GM12891 (cell line): ENCODE results near the gene SIL1.

ENCODE experiments used
- DNase-seq: peaks from one replicate; pipeline ENCODE4 v3.0.0; 2011; ENCODE audit warnings: low spot score; ENCODE audit not compliant: insufficient read length
- FAIRE-seq: peaks from 2 replicates; lab custom pipeline; 2011; peaks lifted over from hg19 to GRCh38; lab: Jason Lieb, UNC
- PAX5 ChIP-seq: IDR thresholded peaks from 2 replicates; pipeline ENCODE4 v1.6.1; 2011; ENCODE audit warnings: low read length, moderate library complexity, mild to moderate bottlenecking; ENCODE audit not compliant: insufficient read depth, severe bottlenecking
- POLR2A ChIP-seq: IDR thresholded peaks from 2 replicates; pipeline ENCODE4 v1.6.1; 2011; ENCODE audit warnings: low read depth, low read length, control low read depth
- POLR2AphosphoS5 ChIP-seq: IDR thresholded peaks from 2 replicates; pipeline ENCODE4 v1.6.1; 2011; ENCODE audit warnings: low read depth, low read length, control low read depth
- POU2F2 ChIP-seq: IDR thresholded peaks from 2 replicates; pipeline ENCODE4 v1.6.1; 2011; ENCODE audit warnings: low read depth, mild to moderate bottlenecking, control low read depth, low read length, moderate library complexity
- SPI1 ChIP-seq: IDR thresholded peaks from 2 replicates; pipeline ENCODE4 v1.6.1; 2011; ENCODE audit warnings: low read depth, low read length, control low read depth
- TAF1 ChIP-seq: IDR thresholded peaks from 2 replicates; pipeline ENCODE4 v1.6.1; 2011; ENCODE audit warnings: low read depth, low read length, control low read depth

Gene SIL1

GRCh38 chr5:138960145-138960692 is 237.9 kb downstream of the SIL1 start:
- no peak for DNase-seq
- FAIRE-seq, result no peak
- TF ChIP-seq POU2F2 (no peak), PAX5 (no peak), POLR2A (no peak), SPI1 (no peak), TAF1 (no peak), POLR2AphosphoS5 (no peak)

- DNase-seq (no peak), FAIRE-seq (no peak)
- TF ChIP-seq POLR2AphosphoS5 (no peak), TAF1 (no peak), POLR2A (no peak), SPI1 (no peak), POU2F2 (no peak), PAX5 (no peak)
These were observed 241.4 kb downstream of the SIL1 start for GRCh38 chr5:138956801-138957200.

GRCh38 chr5:138955671-138956295 is 242.4 kb downstream of the SIL1 start:
- FAIRE-seq, result no peak
- DNase-seq, result no peak
- no peak for TF ChIP-seq TAF1
- peak; percentile 38 for TF ChIP-seq PAX5
- TF ChIP-seq SPI1, result no peak
- no peak for TF ChIP-seq POLR2AphosphoS5
- TF ChIP-seq POU2F2, result no peak

- DNase-seq (no peak), FAIRE-seq (no peak)
- no peak for TF ChIP-seq POLR2AphosphoS5
- TF ChIP-seq TAF1, result no peak
- TF ChIP-seq PAX5, result no peak
- TF ChIP-seq SPI1, result no peak
- no peak for TF ChIP-seq POU2F2
- TF ChIP-seq POLR2A, result no peak
These were observed 243.0 kb downstream of the SIL1 start for GRCh38 chr5:138955013-138955660.

GRCh38 chr5:138954257-138955012 is 243.7 kb downstream of the SIL1 start:
- no peak for DNase-seq
- no peak for FAIRE-seq
- TF ChIP-seq POU2F2 (no peak), POLR2AphosphoS5 (no peak), SPI1 (no peak), POLR2A (no peak), PAX5 (no peak), TAF1 (no peak)

DNA sequence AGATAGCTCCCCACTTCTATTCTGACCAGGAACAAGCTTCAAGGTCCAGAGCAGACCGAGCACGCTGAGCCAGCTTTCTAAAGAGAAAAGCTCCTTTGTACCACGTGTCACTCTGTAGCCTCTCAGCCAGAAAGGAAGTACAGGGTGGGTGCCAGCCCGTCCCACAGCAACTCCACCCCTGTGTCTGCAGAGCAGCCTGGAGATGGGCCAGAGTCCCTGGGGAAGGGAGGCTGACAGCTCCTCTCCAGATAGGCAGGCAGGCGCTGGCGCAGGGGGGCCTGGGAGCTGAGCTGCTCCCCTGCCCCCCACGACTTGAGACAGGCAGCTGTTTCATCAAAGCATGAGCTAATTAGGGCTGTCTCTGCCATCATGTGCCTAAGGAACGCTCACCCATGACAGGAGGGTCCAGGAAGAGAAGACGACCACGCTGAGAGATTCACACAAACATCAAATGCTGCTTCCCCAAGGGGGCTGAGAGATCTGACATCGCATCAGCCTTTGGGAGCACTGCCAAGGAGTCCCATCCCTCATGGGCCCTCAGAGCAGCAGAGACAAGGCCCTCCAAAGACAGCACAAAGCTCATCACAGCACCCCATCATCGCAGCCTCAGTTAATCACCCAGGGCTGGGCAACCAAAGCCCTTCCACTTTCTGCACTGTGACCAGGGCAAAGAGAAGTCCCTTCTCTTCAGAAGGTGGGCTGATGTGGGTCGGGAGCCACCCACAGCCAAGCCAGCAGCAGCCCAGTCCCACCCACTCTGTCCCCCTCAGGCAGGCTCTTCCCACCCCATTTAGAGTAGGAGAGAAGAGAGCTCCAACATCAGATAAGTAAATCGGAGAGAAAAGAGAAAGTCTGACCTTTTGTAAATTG is 244.5 kb downstream of the SIL1 start:
- FAIRE-seq (peak; percentile 50), DNase-seq (peak; percentile 53)
- TF ChIP-seq POU2F2 (no peak), SPI1 (no peak), POLR2A (no peak), POLR2AphosphoS5 (no peak), TAF1 (no peak)

DNA sequence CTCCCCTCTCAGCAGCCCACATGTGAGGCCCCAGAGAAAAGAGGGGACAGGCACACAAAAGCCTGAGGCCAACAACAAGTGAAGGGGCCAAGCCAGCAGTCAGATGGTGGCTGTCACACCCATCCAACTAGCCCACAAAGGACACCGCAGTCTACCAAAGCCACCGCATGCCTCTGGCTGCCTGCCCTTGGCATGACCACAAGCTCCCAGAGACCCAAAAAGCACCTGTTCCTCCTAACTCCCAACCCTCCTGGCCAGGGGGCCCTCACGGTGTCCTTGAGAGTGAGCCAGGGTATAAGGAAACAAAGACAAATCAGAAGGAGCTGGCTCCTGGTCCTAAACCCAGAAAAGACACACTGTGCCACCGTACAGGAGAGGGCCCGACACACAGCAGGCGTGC is 245.2 kb downstream of the SIL1 start:
- no peak for DNase-seq
- FAIRE-seq, result no peak
- TF ChIP-seq POLR2AphosphoS5 (no peak), PAX5 (no peak), SPI1 (no peak), POLR2A (no peak), TAF1 (no peak), POU2F2 (no peak)

- FAIRE-seq (no peak), DNase-seq (no peak)
- TF ChIP-seq PAX5 (no peak), POLR2AphosphoS5 (no peak), SPI1 (no peak), POLR2A (no peak), TAF1 (no peak), POU2F2 (no peak)
These were observed 246.0 kb downstream of the SIL1 start for GRCh38 chr5:138951986-138952735.
